ENCODE data around the gene HMGCR.
"Not testable (repeated sequence)": the region's sequence is repeated elsewhere in the genome, so short reads cannot be mapped to it uniquely, and the experiment has no call there.

Gene HMGCR

DNA sequence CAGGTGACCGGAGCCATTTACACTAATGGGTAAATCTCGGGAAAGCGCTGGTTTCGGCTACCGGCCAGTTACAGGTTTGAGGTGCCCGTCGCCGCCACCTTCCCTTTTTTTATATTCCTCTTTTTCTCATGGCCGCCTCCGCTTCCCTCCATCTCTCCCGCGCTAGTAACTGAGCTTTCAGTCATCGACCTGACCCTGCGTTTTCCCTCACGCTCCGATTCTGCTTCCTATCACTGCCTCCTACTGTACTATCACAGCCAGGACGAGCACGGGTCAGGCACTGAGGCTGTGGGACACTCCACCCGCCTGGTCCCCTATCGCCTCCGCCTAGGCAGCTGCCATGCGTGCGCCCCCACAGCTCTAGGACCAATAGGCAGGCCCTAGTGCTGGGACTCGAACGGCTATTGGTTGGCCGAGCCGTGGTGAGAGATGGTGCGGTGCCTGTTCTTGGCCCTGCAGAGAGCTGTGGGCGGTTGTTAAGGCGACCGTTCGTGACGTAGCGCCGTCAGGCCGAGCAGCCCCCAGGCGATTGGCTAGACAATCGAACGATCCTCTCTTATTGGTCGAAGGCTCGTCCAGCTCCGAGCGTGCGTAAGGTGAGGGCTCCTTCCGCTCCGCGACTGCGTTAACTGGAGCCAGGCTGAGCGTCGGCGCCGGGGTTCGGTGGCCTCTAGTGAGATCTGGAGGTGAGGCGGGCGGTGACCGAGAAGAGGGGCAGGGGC is at the start of gene HMGCR:
HMGCR (plus strand) TSS at position 606 of the 722 bp plus-strand sequence. CDS start 5,386 bp downstream, outside the sequence.
- peak; percentile 99 to 100 for DNase-seq

DNA sequence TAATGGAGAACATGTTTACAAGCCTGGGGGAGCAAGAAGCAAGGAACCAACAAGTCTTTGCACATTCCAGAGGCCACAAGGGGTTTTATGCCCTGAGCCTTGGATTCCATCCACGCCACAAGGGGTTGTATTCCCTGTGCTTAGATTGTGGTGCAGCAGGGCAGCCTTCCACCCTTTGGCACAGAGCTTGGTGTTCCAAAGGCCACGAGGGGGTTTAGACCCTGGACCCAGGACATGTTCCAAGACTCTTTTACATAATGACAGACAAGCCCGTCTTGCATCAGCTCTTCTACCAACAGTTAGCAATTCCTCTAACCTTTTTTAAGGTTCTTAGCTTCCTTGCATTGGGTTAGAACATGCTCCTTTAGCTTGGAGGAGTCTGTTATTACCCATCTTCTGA is 45.2 kb upstream of the HMGCR start:
- DNase-seq: not testable (repeated sequence)

DNA sequence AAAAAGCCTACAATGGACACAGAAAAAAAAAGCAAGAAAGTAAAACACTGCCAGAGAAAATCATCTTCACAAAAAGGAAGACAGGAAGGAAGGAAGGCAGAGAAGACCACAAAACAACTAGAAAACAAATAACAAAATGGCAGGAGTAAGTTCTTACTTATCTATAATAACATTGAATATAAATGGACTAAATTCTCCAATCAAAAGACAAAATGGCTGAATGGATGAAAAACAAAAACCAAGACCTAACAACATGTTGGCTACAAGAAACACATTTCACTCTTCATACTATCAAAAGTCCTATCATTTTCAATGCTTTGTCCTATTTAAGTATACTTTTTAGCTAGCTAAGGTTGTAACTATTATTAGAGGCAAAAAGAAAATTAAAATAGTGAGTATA is 36.9 kb upstream of the HMGCR start:
- no peak for DNase-seq

DNA sequence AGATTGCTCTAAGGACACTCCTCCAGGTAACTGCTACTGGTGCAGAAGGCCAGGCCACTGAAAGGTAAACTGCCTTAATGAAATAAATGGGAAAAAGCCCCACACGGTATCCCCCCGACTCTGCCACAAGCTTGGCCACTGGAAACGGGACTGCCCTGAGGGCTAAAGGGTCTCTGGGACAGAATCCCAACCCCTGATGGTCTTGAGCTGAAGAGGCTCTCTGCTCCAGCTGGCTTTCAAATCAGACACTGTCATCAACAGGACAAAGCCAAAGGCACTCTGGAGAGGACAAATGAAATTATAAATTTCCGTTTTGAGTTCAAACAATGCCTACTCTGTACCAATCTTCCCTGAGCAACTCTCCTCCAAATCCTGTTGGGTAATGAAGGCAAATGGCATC is 33.6 kb upstream of the HMGCR start:
- DNase-seq: no peak

DNA sequence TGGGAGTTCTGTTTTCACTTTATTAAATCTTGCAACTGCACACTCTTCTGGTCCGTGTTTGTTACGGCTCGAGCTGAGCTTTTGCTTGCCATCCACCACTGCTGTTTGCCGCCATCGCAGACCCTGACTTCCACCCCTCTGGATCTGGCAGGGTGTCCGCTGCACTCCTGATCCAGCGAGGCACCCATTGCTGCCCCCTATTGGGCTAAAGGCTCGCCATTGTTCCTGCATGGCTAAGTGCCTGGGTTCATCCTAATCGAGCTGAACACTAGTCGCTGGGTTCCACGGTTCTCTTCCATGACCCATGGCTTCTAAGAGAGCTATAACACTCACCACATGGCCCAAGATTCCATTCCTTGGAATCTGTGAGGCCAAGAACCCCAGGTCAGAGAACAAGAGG is 32.5 kb upstream of the HMGCR start:
- not testable (repeated sequence) for DNase-seq

DNA sequence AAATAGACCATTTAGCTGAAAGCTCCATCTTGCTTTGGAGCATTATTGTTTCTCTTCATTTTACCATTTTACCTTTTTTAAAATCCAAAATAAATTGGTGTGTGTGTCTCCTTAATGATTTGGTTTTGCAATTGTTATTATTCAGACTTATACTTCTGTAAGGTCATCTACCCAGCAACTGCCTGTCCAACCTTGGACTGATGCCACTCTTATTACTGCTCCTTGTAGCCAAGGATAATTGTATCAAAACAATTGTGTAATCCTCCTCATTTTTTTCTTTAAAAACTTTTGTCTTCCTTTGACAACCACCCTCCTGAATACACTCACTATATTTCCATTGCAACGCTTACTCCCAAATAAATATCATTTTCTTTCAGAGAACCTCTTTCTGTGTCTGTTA is 30.3 kb upstream of the HMGCR start:
- no peak for DNase-seq

DNA sequence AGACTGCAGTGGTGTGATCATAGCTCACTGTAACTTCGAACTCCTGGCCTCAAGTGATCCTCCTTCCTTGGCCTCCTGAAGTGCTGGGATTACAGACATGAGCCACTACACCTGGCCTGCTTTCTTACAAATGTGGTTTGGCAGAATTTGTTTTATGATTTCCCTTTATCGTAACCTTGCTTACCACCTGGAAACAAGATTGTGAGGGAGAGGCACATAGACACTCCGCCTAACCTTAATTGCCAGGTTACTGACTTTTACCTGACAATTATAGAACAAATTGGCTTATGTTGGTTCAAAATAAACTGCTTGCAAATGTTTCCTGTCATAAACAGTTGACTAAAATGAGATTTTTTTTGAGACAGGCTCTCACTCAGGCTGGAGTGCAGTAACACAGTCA is 26.8 kb upstream of the HMGCR start:
- DNase-seq: no peak

DNA sequence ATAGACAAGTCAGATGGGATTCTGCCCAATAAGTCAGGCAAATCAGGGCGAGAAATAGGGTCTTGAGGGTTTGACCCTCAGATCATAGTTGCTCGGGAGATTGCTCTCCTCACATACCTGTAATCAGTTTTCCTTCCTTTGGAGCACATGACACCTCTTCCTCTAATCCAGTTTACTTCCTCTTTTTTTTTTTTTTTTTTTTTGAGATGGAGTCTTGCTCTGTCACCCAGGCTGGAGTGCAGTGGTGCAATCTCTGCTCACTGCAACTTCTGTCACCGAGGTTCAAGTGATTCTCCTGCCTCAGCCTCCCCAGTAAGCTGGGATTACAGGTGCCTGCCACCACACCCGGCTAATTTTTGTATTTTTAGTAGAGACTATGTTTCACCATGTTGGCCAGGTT is 17.9 kb upstream of the HMGCR start:
- DNase-seq: not testable (repeated sequence)

DNA sequence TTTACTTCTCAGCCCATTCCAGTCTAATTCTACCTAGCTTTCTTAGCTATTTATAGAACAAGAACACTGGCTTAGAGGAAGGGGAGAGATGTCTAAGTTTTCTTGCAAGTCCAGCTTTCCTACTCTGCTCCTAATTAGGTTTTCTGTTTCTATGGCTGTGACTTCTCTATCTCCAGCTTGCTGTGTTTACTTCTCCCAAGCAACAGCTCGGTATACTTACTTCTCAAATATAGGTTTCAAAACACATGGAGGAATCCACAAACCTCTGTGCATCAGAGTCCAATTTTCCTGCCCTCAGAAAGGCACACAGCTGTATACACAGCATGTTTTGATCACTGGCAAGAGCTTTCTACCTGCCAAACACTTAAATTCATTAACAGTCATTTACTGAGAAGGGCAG is 17.4 kb upstream of the HMGCR start:
- DNase-seq: no peak

DNA sequence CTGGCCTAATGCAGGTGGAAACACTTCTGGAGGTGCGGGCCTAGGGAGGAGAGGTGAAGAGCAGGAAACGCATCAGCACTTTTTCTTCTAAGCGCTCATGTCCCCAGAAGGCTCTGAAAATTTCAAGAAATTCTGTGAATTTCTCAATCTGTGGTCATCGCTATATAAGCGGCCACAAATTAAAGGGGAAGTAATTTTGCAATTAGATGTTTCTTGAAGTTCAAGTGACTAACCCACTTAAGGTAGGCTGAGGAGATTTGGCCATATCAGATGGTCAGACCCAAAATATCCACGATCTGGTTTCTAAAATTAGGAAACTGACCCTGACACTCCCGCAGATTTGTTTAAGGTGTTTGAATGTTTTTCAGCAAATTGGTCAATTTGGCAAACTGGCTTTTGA is 16.6 kb upstream of the HMGCR start:
- DNase-seq: no peak

DNA sequence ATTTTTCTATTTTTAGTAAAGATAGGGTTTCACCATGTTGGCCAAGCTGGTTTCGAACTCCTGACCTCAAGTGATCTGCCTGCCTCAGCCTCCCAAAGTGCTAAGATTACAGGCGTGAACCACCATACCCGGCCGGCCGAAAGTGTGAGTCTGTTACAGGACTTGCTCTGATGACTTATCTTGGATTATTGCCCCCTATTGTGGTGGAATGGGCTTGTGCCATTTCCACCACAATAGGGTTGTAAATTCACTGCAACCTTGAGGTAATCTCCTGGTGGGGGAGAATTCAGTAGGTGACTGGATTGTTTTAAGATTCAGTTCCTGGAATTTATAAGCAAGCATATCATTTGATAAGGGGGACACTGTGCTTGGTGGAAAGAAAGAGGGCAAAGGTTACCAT is 15.0 kb upstream of the HMGCR start:
- no peak for DNase-seq

DNA sequence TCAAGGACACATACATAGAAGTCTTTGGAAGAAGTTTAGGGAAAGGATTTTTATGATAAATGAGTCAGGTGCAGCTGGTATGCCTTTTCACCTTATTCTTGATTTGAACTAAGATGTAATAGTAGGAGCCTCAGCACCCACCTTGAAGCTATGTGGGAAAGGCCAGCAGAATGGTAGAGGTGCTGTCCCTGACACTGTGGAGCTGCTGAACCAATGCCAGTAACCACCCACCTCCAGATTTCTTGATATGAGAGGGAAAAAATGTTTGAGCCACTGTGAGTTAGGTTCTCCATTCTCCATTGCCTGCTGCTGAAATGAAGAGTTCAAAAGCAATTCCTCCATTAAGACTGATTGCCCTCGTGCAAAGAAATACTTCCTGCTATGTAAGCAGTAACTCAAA is 12.2 kb upstream of the HMGCR start:
- no peak for DNase-seq

DNA sequence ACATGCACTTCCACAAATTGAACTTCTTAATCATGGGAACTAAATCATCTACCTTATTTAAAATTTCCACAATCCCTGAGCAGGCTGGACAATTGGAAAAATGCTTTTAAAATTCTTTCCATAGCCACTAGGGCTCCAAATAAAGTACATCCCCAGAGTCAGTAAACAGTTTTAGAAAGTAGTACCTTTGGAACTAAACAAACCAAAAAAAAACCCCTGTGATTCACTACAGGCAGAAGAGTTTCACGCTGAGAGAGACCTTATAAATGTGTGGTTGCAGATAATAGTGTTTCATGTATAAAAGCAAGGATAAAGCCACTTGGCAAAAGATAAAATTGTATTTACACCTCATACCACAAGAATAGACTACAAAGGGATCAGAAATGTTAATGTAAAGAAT is 11.8 kb upstream of the HMGCR start:
- no peak for DNase-seq

DNA sequence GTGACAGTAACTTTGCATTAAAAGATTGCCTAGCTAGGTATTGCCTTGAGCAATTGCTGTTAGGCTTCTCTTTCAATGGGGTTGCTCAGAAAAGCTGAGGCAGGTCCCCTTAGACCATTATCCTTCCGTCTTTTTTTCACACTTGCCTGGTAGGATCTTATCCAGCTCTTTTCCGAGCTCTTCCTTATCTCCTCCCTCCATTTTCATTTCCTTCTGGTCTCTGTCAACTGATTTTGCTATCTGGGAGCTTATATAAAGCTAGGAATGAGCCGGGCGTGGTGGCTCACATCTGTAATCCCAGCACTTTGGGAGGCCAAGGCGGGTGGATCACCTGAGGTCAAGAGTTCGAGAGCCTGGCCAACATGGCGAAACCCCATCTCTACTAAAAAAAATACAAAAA is 6.6 kb upstream of the HMGCR start:
- no peak for DNase-seq

DNA sequence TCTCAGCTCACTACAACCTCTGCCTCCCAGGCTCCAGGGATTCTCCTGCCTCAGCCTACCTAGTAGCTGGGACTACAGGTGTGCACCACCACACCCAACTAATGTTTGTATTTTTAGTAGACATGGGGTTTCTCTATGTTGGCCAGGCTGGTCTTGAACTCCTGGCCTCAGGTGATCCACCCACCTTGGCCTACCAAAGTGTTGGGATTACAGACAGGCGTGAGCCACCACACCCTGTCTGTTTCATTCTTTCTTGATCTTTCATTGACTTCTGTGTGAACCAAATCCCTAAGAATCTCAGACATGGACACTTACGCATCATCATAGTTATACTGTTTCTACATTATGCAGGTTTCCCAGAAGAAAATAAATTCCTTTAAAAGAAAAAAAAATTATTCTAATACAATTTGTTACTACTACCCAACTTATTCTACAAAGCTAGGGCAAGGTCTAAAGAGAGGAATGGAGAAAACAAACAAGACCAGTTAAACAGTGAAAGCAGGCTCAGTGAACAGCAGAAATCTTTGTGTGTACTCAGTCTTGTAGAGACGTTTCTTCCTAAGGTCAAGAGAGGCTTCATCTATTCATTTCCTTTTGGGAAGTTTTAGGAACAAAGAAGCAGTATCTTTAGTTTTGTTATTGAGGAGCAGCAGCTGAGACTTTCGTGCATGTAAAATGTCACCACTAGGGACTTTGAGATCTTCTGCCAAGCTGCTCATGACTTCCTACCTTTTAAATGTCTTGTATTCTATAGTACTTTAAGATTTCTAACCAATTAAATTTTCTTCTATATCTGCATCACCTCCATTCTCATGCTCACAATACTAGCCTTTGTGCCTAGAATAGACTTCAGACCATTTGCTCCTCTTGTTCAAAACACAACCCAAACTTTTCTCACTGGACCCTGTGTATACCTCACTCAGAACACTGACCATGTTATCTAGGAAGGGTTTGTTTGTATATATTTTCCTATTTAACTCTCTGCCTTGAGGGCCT is 5.6 kb upstream of the HMGCR start:
- DNase-seq: no peak

DNA sequence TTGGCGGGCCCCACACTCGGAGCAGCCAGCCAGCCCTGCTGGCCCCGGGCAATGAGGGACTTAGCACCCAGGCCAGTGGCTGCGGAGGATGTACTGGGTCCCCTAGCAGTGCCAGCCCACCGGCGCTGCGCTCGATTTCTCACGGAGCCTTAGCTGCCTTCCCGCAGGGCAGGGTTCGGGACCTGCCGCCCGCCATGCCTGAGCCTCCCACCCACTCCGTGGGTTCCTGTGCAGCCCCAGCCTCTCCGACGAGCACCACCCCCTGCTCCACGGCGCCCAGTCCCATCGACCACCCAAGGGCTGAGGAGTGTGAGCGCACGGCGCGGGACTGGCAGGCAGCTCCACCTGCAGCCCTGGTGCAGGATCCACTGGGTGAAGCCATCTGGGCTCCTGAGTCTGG is 3.3 kb upstream of the HMGCR start:
- DNase-seq: not testable (repeated sequence)

DNA sequence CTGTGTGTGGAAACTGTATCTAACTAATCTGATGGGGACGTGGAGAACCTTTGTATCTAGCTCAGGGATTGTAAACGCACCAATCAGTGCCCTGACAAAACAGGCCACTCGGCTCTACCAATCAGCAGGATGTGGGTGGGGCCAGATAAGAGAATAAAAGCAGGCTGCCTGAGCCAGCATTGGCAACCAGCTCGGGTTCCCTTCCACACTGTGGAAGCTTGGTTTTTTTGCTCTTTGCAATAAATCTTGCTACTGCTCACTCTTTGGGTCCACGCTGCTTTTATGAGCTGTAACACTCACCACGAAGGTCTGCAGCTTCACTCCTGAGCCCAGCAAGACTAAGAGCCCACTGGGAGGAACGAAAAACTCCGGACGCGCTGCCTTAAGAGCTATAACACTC is 2.6 kb upstream of the HMGCR start:
- not testable (repeated sequence) for DNase-seq

DNA sequence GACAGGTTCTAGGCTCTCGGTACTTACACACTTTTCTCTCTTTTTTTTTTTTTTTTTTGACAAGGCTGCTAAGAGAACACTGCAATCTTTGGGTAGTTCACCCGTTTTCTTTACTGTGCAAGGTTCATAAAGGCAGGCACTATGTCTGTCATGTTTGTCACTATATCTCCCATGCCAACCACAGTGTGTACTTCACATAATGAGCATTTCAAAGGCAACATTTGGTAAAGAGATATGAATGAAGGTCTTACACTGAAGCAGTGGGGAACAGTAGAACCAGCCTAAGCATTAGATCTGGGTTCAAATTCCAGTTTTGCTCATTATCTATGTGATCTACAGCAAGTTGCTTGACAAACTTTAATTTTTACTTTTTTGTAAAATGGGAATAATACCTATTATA is 1.5 kb upstream of the HMGCR start:
- DNase-seq: no peak

DNA sequence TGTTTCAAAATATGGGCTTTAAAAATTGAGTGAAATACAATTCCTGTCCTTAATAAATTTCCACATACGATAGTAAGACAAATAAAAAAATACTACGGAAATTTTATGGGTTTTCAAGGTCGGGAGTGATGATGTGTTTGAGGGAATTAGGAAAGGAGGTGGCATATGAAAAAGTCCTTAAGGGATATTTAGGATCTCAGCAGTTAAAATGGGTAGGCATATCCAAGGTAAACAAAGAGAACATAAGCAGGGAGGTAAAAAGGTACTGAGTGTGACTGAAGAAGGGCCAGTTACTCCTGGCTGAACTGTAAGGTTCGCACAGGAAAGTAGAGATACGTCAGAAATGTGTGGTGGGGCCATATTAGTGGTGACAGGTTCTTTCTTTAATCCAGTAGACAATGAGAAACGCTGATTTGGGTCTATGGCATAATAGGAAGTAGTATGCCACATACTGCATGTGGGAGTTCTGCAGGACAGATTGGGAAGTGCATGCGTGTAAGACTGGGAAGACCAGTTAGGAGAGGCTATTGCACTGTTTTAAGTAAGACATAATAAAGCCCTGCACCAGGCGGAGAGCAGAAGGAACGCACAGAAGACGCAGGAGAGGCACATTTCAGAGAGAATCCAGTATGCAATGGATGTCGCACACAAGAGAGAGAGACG is 937 bp upstream of the HMGCR start:
- peak; percentile 45 to 95 for DNase-seq

DNA sequence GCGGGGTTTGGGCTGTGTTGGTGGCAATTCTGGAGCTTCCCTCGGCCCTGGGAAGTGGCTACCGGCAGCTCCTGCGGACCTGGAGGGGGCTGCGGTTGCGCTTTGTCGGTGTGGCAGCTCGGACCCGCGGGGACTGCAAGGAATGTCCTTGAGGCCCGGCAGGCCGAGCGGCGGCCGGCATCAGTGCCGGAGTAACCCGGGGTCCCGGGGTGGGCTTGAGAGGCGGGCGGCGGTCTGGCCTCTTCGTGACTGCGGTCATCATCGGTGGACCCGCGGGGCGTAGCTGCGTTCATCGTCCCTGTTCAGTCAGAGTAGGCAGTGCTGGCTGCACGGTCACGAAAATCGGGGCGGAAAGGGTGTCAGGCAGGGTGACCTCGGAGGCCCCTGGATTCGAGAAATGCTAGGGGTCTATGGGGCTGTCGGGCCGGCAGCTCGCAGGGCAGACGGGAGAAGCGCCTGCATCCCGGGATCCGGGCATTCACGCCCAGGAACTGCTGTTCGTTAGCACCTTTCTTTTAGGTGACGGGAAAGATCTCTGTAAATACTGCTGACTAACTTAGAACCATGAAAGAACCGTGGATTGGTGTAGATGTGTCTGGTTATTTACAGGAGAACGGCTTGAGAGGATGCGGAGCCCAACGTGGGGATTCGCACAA is 474 bp downstream of the HMGCR start:
- DNase-seq: no peak

DNA sequence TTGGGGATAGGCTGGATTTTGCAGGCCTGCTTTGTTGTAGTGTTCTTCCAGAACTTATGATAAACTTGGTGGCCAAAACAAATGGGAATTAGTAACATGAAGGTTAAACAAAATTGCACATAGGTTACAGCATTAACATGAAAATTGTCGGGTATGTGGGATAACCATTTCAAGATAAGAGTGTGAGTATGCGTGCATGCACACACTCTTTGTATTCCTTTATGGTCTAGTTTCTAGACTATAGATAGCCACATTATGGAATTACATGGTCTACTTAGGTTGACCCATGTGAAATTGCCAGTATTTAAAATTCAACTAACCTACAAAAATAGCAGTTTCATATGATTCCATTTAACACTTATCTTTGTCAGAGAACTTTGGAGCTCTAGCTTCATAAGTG is 1.4 kb downstream of the HMGCR start:
- no peak for DNase-seq

DNA sequence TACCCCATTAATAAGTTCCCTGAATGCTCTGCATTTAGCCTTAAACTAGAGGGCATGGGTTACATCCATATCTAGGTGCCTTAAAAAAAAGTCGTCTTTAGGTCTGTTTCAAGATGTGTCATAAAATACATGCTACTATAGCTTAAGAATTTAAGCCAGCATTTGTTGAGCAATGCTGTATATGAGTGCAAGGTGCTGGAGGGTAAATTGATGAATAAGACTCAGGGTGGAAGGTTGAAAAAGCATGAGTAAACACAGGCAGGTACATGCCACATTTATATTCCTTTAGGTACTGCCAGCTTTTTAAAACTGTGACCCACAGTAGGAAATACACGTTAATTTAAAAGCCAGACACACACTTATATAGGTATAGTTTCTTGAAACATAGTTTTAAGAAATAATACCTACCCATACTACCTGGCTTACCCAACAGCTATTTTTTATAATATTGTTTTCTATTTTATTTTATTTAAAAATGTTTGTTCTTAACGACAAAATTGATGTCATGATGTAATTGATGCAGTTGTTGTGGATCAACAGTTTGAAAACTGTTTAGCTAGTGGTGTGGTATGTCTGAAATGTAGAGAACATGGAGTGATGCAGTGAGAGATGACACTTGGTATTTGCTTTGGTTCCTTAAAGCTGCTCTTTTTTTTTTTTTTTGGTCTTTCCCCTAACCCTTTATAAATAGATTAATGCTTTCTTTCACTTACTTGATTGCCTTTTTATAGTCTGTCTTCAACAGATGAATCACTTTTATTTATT is 3.9 kb downstream of the HMGCR start:
- DNase-seq: no peak
